Hindlimb muscle (tissue), 1 donor: ENCODE measurements around the gene KLHDC8A. TPM values are rescaled to one million over a fixed set of nuclear protein-coding genes. Genes with fewer than 3 reads are reported as not detected.
A peak's percentile ranks its signal among the peaks of the same experiment; 100 is the strongest.
"Not testable (repeated sequence)": the region's sequence is repeated elsewhere in the genome, so short reads cannot be mapped to it uniquely, and the experiment has no call there.

ENCODE experiments used
- DNase-seq: peaks from one replicate; pipeline ENCODE4 v3.0.0-alpha.2; 2013
- polyA plus RNA-seq: library from polyadenylated mRNA; unstranded; fragments of 120-200 nt; gene quantifications from one replicate; pipeline ENCODE4 v1.2.1, GENCODE V29; 2013; ENCODE audit not compliant: insufficient read length

KLHDC8A gene
- polyA plus RNA-seq, 1 donor: 0.59 TPM

DNA sequence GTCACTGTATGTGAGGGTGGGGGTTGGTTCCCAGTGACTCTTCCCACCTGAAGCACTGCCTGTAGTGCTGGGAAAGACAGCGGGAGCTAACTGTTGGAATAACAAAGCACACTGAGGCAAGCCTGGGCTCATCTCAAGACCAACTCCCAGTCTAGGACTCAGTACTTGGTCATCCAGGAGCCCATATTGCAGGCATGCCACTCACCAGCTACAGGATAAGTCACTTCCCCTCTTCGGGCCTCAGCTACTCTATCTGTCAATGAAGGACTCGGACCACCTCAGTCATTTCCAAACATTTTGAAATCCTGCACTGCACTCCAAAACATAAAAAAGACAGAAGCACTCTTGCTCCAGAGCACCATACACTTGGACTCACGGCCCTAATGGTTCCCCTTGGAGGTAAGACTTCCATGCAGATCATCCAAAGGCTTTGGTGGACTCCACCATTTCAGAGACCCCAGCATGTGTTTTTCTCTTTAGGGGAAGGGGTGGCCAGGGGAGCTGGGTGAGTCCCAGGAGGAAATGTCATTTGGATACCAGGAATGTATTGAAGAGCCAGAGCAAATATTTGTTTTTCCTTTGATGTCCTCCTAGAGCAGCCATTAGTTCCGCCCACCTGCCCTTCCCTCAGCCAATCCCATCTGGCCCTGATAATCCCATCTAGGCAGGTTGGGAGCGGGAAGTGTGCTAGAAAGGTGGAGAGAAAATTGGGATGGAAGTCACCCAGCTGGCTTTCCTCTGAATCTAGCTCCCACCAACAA is 38.3 kb downstream of the KLHDC8A start:
- no peak for DNase-seq

DNA sequence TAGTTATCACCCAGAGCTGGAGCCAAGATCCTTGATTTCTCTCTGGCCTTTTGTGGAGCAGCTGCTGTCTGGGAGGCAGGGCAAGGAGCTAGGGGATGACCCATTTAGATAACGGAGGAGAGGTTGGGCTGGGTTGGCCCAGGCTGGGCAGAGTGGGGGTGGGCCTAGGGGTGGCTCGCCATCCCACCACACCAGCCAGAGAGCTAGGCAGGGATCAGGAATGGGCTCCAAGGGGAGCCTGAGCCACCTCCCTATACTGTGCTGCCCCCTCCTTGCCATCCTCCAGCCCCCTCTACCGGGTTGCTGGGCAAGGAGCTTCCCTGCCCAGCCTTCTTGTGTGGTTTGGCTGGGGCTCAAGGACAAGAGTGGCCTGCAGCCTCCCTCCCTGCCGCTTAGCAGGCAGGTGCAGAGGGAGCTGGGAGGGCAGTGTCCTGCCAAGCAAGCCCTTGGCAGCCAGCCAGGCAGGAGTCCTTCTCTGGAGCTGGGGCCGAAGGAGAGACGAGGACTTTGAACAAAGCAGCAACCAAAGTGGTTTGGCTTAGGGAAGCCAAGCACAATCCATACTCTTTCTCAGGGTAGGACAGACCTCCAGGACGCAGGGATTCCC is 39.3 kb downstream of the KLHDC8A start:
- no peak for DNase-seq

DNA sequence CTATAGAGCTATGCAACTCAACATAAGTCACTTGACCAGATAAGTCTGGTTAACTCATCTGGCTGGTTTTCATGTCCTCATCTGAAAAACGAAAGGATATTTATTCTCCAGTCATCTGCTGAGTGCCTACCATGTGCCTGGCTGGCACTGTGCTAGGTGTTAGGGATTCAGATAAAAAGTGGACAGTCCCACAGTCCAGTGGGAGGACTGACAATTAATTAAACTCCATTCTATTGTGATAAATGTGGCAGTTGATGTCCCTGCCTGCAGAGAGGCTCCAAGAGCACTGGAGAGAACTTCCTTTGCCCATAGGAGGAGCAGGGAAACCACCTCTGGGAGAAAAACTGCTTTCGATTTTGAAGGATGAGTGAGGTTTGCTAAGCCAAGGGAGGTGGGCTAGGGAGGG is 40.6 kb downstream of the KLHDC8A start:
- no peak for DNase-seq

DNA sequence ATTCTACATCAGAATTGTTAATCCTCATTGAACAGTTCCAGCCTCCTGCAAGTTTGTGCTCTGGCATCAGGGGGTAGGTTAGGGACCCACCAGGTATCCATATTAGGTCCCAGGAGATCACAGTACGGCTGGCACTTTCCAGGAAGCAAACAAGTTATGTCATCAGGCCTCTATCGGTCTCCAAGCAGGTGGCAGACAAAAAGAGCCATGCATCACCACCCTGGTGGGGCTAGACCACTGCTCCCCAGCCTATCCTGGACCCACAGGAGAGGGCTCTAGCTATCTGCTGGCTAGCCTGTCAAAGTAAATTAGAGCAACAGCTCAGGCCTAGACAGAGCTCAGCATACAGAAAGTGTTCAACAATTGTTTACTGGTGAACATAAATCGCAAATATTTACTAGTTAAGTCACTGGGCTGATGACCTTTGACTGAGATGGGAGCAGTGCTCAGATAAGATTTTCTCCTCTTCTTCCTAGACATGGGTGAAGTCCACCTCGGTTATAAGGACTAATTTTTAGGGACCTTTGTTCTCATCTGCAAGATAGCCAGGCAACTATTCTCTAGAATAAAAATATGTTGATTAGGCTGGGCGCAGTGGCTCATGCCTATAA is 41.6 kb downstream of the KLHDC8A start:
- DNase-seq: no peak

DNA sequence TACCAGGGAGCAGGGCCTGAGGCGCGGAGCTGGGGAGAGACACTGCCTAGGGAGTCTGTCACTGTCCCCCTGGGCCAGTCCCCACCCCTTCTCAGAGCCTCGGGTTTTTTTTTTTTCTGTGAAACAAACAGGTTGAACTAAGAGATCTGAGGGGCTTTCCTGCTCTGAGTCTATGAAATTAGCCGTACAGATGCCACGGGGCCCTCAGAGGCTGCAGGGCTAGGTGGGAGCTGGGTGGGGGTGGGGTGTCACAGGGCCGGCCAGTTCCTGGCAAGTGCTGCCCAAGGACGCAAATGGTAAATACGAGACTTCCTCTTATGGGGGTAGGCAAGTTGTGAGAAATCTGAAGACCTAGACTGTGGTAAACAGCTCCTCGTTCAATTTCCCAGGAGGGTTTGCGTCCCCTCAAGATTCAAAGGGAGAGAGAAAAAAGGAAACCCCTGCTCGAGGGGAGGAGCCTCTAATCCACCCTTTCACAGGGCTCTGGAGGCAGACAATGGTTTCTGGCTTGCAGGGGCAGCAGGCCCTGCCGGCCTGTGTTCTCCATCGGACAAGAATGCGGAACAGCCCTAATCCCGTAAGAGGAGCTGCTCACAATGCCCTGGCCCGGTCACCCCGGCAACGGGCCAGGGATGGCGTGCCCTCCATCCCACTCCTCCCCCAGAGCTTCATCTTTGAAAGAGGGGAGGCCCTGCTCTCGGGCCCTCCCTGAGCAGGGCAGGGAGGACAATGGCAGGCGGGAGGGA is 43.0 kb downstream of the KLHDC8A start:
- peak; percentile 50 for DNase-seq

DNA sequence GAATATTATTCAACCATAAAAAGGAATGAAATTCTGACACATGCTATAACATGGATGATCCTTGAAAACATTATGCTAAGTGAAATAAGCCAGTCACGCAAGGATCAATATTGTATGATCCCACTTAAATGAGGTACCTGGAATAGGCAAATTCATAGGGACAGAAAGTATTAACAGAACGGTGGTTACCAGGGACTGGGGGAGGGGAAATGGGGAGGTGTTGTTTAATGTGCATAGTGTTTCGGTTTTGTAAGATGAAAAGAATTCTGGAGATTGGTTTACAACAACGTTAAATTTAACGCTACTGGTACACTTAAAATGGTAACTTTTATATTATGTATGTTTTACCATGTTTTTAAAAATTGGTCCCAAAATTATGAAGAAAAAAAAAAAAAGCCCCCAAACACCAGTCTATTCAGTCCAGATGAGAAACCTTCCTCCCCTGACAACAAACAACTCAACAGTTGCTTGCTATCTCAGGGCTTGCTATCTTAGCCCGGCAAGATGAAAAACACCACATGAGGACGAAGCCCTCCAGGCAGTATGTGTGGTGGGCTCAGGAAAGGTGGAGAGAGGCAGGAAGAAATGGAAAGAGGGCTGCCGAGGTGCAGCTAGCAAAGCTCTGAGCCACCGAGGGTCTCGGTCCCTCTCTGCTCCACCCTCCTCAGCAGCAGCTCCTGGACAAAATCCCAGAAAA is 43.7 kb downstream of the KLHDC8A start:
- no peak for DNase-seq

DNA sequence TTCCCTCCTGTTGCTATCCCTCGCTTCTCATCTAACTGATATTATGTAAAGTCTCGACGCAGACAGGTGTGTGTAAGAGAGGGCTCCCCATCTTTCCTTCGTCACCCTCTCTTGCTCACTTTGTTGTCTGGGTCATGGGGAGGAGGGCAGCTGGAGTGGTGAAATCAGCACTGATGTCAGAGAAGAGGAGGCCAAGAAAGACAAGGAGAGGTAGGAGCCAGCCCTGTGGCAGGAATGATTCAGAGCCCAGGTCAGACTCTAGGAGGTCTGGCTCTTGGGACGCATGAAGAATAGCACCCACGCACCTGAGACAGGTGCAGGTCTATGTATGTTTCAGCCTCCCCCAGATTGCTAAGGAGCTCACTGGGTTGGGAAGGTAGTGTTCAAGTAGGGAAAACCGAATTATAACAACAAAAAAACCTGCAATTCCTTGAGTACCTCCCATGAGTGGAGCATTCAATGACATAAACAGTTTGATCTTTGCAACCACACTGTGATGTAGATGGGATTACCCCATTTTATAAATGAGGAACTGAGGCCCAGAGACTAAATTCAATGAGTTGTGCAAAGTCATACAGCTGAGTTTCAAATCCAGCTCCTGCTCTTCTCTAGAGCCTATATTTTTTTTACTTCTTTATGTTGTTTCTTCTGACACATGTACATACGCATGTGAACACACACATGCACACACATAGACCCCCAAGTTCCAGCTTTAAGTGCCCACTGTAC is 45.6 kb downstream of the KLHDC8A start:
- DNase-seq: no peak

DNA sequence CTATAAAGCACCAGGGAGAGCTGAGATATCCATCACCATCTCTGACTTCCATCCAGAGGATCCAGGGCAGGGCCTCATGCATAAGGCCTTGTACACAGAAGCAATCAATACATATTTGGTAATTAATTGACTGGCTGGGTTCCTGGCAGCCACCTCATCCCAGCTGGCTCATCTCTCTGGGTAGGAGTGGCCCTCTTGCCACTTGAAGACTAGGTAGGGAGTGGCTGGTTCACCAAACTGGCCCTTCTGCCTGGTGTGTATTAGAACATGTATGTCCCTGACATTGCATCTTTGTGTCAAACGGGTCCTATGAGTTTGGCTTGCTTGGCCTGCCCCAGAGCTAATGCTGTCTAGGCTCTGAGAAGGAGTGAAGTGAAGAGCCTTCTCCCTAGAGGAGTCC is 47.0 kb downstream of the KLHDC8A start:
- no peak for DNase-seq

DNA sequence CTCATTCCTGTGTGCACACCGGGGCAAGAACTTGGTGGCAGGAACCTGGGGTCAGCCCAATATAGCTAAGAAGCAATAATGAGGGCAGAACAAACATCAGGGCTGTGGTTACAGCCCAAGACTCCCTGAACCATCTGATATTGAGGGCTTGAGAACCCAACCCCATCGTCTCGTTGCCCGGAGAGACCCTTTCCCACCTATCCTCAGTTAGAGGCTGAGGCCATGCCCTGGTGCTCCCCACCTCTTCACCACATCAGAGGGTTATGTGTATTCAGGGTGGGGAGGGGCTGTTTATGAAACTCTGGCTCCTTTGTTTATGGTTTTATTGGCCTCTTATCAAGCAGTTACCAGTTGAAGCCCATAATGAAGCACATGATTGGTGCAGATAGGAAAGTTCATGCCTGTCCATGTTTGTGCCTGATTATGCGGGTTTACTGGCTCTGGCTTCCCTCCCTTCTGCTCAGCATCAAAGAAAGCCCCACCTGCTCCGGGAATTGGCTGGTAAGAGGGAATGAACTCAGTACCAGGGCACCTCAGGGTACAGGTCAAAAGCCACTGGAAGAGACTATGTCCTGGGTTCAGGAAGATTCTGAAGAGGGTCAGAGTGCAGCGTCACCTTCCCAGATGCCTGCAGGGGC is 49.7 kb downstream of the KLHDC8A start:
- DNase-seq: no peak

DNA sequence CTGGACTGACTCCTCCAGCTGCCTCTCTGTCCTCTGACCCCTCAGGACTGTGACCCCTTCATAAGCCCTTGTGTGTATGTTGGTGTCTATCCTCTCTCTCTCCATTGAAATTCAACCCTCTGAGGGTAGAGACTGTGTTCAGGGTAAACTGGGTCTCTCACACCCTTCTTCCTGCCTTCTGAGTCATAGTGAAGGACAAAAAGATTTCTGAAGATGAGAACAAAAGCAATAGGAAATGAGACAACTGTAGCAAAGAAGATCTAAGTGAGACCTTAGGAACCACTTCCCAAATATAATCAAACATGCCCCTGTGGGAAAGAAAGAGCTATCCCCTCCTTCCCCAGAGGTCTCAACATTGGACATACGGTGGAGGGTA is 52.0 kb downstream of the KLHDC8A start:
- no peak for DNase-seq

DNA sequence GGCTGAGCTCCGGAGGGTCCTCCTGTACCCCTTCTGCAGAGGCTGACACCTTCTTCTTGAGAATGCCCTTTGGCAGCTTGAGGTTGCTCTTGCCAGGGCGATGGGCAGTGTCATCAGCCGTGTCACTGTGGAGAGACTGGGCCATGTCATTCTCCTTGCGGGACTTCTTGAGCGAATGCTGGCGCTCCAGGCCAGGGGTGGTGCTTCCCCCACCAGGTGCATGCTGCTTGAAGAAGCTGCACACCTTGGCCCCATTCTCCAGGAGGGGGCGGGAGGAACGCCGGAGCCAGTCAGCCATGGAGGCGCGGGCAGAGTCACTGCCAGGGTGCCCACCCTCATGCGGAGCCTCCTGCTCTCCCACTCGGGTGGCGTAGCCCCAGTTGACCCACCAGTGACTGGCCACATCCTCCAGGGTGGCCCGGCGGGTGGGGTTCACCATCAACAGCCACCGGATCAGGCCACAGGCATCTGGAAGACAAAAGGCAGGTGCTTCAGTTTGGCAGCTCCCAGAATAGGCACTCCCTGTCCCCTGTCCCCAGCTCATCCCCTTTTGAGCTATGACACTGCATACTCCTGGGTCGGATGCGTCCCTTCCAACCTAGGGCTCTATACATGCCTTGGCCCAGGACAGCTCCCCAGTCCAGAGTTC is 52.6 kb downstream of the KLHDC8A start:
- DNase-seq: no peak

DNA sequence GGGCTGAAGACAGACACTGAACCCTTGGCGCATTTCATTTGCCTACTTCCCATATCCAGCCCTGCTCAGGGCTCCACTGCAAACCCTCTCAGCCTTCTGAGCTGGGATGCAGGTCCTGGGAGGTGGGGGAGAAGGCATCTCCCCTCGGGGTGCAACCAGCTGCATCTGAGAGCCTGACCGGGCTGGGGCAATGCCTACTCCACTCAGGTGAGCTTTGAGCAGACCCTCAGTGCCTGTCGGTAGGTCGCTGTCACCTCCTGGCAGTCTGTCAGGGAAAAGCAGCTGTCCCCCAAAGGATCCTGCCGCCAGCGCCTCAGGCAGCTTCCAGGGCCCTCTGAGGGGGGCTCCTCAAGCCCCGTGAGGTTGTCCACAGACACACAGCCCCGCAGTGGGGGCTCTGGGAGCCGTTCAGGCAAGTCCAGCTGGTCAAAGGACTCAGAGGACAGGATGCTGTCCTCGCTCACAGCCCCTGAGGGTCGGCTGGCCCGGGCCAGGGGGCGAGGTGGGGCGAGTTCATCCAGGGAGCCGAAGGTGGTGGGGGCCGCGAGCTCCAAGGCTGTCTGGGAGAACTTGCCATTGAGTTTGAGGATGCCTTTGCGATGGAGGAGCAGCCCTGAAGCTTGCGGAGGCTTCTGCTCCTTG is 53.4 kb downstream of the KLHDC8A start:
- no peak for DNase-seq

DNA sequence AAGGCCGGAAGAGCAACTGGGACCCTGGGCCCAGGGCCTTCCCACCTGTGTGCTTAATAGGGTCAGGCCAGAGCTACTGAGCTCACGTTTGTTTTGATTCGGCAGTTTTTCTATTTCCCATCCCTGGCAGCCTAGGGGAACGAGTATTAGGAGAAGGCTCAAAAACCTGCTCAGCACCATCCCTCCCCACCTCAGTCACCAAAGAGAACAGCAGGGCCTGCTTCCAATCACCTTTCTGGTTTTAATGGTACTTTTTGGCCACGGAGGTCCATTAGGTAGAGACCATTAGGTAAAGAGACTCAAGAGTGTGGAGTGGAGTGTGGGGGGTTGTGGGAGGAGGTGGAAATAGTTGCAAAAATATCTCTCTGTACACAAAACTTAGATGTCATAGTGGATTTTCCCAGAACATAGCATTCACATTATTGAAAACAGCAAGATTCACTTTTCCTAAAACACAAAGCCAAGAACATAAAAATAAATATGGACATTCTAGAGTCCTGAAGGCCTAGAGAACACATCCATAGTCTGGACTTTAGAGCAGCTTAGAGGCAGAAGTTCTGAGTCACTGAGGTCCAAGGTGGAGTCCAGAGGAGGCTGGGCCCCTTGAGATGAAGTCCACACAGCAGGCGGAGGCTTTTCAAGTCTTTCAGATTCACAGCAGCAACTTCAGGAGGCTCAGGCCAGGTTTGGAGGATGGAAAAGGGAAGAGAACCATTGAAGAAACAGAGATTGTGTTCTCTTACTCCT is 54.7 kb downstream of the KLHDC8A start:
- no peak for DNase-seq

DNA sequence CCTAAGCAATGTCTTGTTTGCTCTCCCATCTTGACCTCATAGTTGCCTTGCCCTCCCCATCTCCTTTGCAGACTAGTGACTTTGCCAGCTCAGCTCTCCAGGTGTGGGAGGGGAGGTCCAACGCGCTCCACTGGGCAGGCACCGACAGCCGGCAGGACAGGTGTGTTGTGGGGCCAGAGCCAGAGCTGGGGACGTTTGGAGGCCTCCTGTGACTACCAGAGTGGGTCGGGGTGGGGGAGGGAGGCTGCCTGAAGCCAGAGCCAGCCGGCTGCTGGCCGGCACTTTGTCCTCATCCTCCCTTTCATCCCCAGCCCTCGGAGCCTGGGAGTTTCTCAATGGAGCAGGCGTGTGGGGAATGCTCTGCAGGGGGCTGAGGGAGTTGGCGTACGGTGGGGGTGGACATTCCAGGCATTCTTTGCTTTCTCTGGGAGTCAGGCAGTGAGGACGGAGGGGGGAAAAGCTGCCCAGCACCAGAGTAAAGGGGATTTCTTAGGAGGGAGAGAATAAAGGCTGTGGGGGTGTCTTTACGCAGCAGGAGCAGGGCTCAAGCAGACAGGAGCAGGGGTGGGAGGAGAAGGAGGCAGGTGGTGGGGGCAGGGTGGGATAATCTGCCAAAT is 55.4 kb downstream of the KLHDC8A start:
- DNase-seq: no peak

DNA sequence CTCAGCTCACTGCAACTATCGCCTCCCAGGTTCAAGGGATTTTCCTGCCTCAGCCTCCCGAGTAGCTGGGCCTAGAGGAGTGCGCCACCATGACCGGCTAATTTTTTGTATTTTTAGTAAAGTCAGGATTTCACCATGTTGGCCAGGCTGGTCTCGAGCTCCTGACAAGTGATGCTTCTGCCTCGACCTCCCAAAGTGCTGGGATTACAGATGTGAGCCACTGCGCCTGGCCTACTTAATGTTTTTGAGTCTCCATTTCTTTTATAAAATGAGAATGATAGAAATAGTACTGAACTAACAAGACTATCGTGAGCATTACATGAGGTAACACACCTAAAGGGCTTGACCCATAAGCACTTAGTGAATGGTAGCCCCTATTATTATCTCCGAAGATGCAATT is 56.6 kb downstream of the KLHDC8A start:
- DNase-seq: no peak

DNA sequence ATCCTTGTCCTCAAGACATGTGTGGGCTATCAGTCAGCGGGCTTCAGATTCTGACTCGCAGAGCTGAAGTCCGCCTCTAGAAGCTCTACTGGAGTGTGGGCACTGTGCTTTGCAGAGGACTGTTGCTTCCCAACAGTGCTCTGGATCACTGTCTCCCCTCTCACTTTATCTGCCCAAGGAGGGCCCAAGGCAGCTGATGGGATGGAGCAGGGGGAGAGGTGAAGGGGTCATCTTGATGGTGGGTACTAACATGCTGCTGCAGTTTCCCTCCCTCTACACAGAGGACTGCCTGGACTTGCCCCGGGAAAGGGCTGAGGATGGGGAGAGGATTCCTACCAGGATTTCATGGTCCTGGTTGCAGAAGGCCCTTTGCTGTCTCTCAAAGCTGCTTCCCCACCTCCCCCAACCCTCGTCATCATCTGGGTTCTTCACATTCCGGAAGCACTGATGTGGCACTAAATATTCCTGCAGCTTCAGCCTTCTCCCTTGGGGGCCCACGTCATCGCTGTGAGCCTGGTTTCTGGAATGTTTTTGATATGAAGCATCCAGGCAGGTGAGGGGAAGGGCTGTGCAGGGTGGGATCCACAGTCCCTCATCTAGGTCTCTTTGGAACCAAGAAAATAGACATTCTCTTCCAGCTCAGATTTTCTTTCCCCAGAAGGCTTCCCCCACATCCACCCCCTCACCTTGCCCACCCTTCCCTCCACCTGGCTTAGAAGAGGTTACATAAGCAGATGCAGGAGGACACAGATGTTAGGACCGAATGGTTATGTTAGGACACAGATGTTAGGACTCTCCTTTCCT is 58.3 kb downstream of the KLHDC8A start:
- no peak for DNase-seq

DNA sequence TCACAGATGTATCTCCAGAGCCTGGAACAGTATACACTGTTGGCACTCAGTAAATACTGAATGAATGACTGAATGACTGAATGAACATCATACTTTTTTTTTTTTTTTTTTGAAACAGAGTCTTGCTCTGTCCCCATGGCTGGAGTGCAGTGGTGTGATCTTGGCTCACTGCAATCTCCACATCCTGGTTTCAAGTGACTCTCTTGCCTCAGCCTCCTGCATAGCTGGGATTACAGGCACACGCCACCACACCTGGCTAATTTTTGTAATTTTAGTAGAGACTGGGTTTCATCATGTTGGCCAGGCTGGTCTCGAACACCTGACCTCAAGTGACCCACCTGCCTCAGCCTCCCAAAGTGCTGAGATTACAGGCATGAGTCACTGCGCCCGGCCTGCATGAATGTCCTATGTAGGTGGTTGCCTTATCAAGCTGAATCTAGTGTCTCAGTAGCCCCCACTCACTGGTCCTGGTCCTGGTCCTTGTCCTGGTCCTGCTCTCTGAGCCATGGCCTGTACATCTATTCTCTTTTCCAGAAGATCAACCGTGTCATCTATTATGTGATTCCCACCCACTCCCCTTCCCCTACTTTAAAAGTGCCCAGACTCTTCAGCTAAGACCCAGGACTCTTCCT is 59.1 kb downstream of the KLHDC8A start:
- DNase-seq: not testable (repeated sequence)

DNA sequence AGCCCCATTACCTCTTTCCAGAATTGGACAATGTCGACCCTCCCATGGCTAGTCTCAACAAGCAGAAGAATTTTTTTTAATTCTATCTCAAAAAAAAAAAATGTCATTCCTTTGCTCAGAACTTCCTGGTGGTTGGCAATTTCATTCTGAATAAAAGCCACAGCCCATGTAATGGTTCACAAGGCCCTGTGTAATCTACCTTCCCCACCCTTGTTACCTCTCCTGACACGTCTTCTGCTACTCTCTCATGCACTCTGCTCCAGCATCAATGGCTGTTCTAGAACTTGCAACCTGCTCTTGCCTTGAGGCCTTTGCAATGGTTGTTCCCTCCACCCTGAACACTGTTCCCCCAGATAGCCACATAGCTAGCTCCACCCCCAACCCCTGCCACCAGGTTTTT is 60.6 kb downstream of the KLHDC8A start:
- DNase-seq: no peak
